NOMO-1 treated with DMSO at 0.1 percent for 48 hours (cell line): ENCODE results near the gene WDR38.
"Not testable (repeated sequence)": the region's sequence is repeated elsewhere in the genome, so short reads cannot be mapped to it uniquely, and the experiment has no call there.

Experiments used
- DNase-seq: peaks from one replicate; lab custom pipeline; 2025; ENCODE audit not compliant: unreplicated experiment; lab: John Stamatoyannopoulos, UW

The WDR38 gene

DNA sequence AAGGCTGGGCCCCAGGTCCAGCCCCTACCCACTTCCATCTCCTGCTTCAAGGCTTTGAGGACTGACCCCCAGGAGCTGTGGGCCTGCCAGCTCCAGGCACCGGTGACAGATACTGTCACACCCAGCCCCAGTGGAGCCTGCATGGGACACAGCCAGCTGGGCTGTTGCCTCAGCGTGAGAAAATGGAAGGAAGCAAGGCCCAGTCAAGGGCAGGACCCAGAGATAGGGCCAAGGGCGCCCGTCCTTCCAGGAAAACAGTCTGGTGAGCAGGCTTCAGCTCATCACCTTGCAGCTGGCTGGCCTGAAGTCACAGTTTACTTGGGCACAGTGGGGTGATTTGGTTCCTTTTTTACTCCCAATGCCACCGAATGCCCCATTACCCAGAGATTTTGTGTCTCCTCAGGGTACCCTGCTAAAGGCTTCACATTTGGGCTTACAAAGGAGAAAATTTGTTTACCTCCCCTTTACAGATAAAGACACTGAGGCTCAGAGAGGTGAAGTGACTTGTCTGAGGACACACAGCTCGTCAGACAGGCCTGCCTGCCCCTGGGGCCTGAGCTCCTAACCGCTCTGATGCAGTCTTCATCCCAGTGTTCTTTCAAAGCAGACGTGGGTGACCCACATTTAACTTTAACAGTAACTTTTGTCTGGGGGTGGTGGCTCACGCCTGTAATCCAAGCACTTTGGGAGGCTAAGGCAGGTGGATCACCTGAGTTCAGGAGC, 21.5 kb upstream of the WDR38 start:
- DNase-seq: no peak

DNA sequence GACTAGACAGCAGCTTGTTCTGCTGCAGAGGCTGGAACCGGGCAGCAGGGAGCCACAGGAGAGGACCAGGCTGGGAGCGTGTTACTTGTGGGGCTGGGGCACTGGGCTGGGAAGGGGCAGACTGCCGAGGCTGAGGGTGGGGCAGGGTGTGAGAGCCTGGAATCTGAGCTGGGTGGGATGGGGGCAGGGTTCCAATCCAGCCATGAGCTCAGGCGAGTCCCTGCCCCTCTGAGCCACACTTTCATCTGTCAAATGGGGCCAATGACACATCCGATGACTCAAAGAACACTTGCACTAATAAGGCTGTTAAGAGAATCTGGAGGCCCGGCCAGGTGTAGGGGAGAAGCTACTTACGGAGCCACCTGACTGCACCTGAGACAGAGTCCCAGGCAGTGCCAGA, 18.7 kb upstream of the WDR38 start:
- DNase-seq: no peak

- DNase-seq: no peak
Observed at GRCh38 chr9:124835026-124835557, 18.2 kb upstream of the WDR38 start.

DNA sequence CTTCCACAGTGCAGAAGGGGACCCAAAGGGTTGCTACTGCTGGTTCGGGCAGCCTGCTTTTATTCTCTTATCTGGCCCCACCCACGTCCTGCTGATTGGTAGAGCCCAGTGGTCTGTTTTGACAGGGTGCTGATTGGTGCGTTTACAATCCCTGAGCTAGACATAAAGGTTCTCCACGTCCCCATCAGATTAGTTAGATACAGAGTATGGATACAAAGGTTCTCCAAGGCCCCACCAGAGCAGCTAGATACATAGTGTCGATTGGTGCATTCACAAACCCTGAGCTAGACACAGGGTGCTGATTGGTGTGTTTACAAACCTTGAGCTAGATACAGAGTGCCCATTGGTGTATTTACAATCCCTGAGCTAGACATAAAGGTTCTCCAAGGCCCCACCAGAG, 15.1 kb upstream of the WDR38 start:
- DNase-seq: not testable (repeated sequence)

GRCh38 chr9:124838567-124839275, 14.5 kb upstream of the WDR38 start:
- DNase-seq: not testable (repeated sequence)

DNA sequence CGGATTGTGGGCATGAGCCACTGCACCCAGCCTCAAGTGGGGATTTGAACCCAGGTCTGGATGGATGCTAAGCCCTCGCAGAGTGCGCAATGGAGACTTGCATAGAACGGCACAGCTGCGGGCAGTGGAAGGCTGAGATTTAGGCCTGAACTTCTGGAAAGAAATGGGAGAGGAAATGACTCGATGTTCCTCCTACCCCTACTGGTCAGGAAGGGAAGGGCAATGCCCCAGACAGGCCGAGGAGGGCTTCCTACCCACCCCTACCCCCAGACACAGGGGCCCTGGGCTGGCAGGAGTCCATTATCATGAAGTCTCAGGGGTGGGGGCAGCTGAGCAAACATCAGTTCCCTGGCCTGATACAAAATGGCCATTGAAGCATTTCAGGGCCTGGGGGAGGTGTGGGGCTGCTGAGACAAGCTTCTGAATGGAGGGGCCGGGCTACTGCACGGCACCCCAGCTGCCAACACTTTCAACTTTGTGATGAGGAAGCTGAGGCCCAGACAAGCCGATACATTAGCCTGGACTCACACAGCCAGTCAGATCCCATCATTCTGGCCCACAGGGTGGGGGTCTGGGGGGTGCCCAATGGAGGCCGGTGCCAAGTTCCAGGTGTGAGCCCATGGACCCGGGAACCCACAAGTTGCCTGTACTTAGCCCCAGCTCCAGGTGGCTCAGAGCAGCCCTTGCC, 13.5 kb upstream of the WDR38 start:
- no peak for DNase-seq

DNA sequence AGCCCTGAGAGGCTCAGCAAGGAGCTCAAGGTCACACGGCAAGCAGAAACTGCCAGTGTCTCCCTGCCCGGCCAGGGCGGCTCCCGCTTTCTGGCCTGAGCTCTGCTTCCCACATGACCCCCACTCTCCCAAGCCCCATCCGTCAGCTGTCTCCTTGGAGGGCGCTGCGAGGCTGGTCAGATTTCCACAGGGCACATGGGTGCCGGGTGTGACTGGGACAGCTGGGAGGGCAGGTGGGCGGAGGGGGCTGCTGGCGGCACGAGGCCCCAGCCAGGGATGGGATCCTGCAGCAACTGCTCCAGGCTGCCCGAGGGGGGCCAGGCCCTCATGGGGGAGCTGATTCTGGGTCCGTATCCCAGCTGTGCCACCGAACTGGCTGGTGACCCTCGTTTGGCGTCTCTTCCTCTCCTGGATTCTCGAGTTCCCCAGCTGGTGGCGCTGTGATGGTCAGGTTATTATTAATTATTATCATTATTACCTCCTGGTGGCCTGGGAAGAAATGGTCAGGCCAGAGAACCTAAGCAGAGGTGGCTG, 12.9 kb upstream of the WDR38 start:
- no peak for DNase-seq

- DNase-seq: no peak
Observed at GRCh38 chr9:124841075-124841821, 12.0 kb upstream of the WDR38 start.

- no peak for DNase-seq
Observed at GRCh38 chr9:124843456-124844034, 9.7 kb upstream of the WDR38 start.

DNA sequence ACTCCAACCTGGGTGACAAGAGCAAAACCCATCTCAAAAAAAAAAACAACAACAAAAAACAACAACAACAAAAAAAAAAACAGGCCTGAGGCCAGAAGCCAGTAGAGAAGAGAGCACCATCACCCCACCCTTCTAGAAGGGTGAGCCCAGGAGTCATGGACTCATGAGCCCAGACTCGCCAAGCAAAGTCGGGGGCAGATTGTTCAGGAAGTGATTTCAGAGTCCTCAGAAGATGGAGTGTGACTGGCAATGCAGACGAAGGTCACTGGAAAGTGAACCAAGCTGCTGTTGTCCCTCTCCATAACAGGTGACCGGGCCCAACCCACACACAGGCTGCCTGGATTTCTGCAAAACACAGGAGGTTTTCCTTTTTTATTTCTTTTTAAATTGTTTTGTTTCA, 9.0 kb upstream of the WDR38 start:
- DNase-seq: no peak

GRCh38 chr9:124846467-124846866, 6.8 kb upstream of the WDR38 start:
- DNase-seq: not testable (repeated sequence)

DNA sequence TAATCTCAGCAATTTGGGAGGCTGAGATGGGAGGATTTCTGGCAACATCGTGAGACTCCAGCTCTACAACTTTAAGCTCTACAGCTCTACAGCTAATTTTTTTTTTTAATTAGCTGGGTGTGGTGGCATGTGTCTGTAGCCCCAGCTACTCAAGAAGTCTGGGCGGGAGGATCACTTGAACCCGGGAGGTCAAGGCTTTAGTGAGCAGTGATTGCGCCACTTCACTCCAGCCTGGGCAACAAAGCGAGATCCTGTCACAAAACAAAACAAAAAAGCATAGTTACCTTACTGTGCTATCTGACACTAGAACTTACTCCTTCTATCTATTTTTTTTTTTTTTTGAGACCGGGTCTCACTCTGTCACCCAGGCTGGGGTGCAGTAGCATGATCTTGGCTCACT, 6.3 kb upstream of the WDR38 start:
- no peak for DNase-seq

DNA sequence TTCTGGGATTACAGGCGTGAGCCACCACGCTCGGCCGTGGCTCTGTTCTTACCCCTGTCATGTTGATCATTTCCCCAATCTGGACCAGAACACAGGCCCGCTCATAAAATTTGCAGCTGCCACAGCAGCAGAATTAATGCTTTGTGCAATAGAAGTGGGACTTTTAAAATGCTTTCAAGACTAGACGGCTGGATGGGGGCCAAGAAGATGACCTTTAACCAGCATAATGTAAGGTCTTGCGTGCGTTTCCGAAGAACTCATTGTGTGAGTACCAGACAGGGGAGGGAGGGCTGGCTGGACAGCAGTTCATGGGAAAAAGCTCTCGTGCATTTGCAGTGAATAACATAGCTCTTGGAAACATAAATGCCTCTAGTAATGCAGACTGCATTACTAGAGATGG, 3.5 kb upstream of the WDR38 start:
- no peak for DNase-seq

DNA sequence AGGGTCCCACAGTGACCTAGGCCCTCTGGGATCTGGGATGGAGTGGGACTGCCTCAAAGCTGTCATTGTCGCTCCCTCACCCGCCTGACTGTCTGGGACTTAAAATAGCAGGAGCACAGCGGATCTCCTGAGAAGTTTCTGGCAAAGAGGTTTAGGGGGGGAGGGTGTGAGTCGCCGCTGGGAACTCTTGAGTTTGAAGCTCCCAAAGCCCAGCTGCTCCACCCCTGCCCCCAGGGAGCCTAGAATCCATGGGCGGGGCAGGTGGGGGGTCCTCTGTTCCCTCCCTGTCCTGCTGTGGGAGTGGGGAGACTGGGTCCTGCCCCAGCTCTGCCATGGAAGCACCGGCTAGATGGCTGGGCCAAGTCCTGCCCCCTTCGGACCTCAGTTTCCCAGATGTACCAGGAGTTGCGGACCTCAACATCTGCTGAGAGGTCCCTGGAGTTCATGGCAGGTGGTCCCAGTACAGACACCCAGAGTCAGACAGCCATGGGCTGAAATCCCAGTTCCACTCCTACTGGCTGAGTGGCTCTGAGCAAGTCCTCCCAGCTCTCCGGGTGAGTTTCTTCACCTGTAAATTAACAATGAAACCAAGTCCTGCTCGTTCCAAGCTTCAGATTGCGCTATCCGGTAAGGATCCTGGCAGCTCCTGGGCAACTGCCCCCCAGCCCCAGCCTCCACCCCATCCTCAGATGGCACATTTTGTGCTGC, 985 bp upstream of the WDR38 start:
- DNase-seq: no peak

DNA sequence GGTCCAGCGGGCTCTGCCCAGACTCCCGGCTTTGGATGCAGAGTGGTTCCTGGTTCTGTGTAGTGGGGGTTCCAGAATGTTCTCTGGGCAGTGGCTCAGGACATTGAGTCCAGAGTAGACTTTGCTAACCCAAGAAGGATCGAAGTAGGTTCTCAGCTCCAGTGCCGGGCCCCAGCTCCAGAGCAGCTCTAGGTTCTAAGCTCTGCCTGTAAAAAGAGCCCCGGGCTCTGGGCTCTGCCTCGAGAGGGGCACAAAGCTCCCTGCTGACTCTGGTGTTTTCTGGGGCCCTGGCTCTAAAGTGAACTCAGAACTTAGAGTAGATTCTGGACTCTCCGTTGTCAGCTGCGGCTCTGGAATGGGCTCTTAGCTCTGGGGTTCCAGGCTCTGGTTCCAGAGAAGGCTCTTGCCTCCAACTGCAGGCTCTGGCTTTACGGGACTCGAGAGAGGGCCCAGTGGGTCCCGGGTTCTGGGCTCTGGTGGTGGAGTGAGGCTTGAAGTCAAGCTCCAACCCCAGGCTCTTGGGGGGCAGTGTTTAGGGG, 414 bp downstream of the WDR38 start:
- no peak for DNase-seq

GRCh38 chr9:124854161-124854560, 901 bp downstream of the WDR38 start:
- DNase-seq: no peak

- DNase-seq: no peak
Observed at GRCh38 chr9:124854822-124855221, 1.6 kb downstream of the WDR38 start.

DNA sequence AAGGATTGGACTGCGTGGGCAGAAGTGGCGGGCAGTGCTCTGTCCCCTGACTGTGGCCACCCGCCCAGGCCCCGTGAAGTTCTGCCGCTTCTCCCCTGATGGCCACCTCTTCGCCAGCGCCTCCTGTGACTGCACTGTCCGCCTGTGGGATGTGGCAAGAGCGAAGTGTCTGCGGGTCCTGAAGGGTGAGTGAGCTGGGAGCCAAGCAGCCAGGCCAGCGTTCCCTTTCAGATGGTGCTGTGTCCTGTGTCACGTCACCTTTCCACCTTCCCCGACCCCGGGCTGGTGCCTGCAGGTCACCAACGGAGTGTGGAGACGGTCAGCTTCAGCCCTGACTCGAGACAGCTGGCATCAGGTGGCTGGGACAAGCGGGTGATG, 2.3 kb downstream of the WDR38 start:
- DNase-seq: no peak

- no peak for DNase-seq
Observed at GRCh38 chr9:124855944-124856765, 2.9 kb downstream of the WDR38 start.
